ENCODE data around the gene UTP11.
"Not testable (repeated sequence)": the region's sequence is repeated elsewhere in the genome, so short reads cannot be mapped to it uniquely, and the experiment has no call there.

The UTP11 gene, protein sequence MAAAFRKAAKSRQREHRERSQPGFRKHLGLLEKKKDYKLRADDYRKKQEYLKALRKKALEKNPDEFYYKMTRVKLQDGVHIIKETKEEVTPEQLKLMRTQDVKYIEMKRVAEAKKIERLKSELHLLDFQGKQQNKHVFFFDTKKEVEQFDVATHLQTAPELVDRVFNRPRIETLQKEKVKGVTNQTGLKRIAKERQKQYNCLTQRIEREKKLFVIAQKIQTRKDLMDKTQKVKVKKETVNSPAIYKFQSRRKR

DNA sequence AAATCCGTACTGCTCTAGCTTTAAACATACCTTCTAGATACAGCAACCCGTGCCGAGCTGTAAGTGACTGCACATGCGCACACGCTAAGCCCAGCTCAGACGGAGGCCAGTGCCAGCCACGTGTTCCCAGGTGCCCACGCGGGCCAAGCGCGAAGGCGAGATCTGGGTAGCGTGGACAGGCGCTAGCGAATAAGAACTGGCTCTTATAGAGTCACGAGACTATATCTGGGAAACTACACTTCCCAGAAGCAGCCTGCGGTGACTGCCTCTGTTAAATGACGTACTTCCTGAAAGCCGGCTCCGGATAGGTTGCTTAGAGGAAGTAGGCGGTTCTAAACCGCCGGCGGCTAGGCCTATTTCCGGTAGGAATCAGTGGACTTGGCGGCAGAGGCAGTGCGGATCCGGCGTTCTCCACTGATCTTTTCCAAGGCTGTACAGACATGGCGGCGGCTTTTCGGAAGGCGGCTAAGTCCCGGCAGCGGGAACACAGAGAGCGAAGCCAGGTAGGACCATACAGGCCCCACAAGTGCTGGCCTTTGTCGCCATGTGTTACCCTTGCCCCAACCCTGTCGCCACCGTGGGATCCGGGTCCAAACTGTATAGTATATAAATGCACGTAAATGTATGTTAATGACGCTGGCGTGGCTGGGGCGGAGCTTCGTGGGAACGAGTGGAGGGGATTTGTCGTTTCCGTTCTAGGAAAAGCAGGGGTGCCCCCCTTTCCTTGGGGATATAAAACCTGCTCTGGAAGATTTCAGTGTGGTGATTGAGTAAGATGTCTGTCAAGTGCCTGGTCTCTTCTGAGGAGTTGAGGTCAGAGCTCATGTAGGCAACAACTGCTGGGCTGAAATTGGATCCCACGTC, at the start of gene UTP11:
Gene UTP11 (plus strand): TSS at position 372 of the 864 bp plus-strand sequence. CDS start 69 bp downstream, at position 441.
- peak; percentile 53 to 99 (median 93) for DNase-seq

DNA sequence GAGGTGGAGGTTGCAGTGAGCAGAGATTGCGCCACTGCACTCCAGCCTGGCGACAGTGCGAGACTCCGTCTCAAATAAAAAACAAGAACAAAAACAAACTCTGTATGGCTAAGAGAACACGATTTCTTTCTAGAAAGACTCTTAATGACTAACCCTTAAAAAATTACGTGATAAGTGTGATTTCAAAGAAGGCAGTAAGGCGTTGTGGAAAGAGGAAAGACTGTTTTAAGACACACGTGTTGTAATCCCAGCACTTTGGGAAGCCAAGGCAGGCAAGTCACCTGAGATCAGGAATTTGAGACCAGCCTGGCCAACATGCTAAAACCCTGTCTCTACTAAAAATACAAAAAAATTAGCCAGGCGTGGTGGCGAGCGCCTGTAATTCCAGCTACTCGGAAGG, 48.4 kb upstream of the UTP11 start:
- not testable (repeated sequence) for DNase-seq

DNA sequence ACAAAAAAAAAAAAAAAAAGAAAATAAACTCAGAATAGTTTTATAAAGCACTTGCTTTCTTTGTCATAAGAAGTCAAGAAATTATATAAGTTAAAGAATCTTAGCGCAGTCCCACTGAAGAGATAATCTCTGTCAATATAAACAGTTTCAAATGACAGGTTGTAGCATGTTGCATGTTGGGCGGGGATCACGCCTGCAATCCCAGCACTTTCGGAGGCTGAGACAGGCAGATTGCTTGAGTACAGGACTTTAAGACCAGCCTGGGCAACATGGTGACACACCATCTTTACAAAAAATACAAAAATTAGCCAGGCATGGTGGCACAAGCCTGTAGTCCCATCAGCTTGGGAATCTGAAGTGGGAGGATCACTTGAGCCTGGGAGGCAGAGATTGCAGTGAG, 47.2 kb upstream of the UTP11 start:
- DNase-seq, result no peak

DNA sequence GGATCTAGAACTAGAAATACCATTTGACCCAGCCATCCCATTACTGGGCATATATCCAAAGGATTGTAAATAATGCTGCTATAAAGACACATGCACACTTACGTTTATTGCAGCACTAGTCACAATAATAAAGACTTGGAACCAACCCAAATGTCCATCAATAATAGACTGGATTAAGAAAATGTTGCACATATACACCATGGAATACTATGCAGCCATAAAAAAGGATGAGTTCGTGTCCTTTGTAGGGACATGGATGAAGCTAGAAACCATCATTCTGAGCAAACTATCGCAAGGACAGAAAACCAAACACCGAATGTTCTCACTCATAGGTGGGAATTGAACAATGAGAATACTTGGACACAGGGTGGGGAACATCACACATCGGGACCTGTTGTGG, 38.9 kb upstream of the UTP11 start:
- not testable (repeated sequence) for DNase-seq

DNA sequence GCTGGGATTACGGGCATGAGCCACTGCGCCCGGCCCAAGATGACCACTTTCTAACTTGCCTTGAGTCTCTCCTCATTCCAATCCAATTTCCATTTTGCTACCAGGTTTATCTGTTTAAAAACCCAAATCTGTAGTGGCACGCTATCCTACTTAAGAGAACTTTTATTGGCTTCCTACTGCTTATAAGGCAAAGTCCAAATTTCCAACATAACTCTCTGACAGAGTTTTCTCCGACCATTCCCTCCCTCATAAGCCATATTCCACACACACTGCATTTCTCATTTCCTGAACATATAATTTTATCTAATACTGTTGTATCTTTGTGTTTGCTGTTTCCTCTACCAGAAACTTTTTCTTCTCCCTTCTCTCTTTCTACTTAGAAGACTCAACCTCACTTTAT, 38.0 kb upstream of the UTP11 start:
- no peak for DNase-seq

DNA sequence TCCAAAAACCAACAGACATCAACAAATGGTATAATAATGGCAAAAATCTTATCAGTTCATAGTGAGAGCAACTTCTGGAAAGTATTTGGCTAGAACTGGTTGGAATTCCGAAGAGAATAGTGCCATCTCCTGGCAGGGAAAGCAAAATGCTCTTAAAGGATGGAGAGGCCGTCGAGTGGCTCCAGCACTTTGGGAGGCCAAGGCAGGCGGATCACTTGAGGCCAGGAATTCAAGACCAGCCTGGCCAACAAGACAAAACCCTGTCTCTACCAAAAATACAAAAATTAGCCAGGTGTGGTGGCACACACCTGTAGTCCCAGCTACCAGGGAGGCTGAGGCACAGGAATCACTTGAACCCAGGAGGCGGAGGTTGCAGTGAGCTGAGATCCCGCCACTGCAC, 37.5 kb upstream of the UTP11 start:
- DNase-seq, result not testable (repeated sequence)

DNA sequence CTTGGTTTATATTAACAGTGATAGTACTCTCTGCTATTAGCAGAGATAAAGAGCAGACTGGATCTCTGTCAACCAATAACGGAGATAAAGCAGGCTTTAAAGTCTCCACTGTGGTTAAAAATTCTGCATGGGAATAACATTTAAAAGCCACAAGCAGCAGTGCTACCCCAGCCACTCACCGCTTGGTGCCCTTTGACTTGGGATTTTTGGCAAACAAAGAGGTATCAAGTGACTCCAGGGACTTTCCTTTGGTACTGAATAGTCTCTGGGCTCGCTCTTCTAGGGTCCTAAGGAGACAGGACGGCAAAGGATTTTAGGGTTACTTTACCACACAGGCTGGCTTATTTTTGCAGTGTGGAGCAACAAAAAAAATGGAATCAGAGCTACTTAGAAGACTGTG, 34.0 kb upstream of the UTP11 start:
- DNase-seq, result no peak

DNA sequence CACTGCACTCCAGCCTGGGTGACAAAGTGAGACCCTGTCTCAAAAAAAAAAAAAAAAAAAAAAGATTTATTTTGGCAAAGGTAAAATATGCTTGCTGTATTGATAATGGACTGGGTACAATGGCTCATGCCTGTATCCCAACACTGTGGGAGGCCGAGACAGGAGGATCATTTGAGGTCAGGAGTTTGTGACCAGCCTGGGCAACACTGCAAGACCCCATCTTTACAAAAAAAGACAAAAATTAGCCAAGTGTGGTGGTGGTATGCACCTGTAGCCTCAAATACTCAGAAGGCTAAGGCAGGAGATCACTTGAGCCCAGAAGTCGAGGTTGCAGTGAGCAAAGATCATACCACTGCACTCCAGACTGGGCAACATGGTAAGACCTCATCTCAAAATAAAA, 29.0 kb upstream of the UTP11 start:
- no peak for DNase-seq

DNA sequence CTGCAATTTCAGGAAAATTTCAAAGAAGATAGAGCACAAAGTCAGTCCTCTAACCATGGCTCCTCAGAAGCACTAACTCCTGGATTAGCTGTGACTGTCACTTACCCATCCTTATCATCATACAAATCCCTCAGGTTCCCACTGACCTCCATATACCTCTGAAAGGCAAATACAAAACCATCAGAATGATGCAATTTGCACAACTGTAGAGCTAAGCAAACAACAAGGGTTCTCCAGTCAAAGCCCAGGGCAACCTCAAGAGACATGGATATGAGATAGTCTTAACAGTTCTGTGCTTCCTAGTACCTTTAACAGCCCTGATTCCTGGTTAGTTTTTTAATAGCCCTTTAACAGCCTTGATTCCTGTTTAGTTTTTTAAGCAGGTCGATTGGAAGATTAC, 24.9 kb upstream of the UTP11 start:
- DNase-seq, result no peak

DNA sequence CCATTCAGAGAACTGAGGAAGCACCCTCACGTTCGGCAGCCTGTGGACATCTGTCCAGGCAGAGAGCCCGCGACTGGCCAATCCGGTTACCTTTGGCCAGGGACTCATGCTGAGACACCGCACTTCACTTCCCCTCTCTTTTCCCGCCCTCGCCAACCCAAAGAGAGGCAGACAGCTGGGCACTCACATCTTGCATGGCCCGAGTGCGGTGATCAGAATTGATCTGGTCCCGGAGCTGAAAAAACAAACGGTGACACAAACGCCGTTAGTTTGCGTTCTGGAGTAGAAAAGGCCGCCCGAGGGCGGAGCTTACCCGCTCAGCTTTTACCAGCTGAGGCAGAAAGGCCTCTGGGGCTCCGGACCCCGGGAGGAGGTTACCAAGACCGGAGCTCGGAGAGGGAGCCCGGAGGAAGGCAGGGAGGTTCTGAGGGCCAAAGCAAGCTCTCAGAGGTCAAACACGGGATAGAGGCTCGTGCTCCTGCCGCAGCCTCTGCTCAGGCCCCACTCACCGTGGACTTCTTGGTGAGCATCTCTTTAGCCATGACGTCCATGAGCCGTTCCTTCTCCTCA, 23.1 kb upstream of the UTP11 start:
- DNase-seq, result peak in 2 of 56 donors; percentile 46 to 59

DNA sequence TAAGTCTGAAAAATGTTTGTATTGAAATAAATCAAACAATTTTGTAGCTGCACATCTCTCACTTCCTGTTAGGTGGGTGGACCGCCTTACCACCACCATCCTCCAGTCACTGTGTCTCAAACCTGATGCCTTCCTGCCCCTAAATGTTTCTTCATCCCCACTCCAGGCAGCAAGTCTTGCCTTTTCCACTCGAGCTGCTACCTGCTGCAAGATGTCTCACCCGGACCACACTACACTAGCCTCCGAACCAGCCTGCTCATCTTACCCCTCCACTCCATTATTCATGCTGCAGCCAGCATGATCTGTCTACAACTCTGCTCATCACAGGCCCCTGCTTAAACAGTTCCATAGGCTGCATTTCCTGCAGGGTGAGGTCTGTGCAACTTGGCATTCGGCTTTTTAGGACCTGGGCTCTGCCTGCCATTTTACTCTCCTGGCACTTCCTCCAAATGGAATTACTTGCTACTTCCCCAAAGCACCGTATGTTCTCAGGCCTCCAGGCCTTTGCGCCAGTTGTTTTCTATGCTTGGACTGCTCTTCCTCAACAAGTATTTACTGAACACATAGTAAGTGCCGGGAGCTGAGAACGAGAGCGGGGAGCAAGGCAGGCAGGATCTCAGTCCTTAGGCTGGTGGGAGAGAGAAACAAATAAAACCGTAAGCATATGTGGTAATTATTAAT, 17.5 kb upstream of the UTP11 start:
- DNase-seq, result no peak

DNA sequence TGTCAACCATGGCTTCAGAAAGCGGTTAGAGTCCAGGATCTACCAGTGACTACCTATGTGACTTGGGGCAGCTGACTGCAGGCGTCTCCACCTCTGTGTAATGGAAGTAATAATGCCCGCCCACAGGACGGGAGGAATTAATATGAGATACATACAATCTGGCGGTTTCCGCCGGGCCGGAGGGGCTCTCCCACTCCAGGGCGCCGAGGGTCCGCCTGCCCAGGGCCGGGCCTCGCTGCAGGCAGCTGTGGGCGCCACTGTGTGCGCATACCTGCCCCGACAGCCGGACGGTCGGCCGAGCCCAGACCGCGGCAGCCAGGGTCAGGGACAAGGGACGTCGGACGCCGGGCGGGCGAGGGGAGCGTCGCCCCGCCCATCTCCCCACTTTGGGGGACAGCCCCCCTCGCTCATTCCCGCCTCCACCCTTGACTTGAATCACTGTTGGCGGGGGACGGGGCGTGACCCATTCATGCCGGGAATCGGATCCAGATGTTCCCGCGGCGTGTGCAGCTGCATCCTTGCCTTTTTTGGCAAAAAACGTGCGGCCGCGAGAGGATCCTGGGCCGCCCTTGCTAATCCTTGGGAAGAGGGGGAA, 16.7 kb upstream of the UTP11 start:
- peak in 4 of 56 donors; percentile 30 to 69 (median 49) for DNase-seq

DNA sequence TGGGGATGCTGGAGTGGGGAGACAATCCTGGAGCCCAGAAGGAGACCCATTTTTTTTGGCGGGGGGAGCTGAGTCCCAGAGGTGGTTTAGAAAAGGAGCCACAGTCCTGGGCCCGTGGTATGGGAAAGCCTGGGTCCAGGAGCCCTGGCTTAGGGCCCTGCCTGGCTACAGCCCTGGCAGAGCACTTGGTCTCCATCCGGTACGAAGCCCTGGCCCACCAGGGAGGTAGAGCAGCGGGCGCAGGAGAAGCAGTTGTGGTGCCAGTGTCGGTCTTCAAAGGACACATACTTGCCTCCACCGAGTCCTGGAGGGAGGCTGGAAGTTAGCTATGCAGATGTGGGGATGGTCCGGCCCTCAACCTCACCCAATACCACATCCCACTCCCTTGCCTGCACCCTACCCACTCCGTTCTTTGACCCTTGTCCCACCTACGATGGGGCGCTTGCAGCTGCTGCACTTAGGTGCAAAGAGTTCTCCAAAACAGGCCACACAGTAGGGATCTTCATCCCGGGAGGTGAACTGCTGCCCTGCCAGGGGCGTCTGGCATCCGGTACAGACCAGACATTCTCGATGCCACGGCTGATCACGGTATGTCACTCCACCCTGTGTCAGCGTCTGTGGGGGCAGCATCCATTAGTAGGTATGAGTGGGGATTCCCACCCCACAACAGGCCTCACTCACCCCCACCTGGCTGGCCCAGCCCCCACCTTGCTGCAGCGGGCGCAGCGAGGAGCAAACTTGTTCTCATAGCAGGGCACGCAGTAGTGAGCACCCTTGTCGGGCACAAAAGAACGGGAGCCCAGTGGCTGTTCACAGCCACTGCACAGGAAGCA, 15.1 kb upstream of the UTP11 start:
- no peak for DNase-seq

DNA sequence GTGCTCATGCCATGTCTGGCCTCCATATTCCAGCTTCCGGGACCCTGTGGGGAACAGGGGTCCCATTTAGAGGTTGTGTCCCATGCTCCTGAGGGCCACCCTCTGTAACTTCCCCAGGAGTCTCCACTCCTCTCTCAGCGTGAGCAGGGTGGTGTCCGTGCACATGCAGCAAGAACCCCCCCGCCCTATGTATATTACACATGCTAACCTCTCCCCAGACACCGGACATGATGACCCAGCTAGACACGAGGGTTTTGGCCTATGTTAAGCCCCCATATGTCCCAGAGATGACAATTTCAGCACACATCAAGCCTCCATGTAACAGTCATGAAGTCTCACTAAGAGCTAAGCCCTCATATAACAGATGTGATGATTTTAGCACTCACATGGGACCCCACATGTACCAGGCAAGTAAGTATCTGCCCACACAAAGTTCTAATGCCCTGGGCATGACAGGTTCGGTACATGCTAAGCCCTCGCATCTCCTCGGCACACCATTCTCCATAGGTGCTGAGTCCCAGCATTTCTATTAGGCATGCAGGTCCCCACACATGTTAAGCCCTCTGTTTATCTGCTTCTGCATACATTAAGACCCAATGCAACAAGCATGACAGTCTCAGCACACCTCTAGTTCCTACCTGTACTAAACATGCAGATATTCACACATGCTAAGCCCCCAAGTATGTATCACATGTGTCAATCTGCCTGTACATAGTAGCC, 14.3 kb upstream of the UTP11 start:
- no peak for DNase-seq

DNA sequence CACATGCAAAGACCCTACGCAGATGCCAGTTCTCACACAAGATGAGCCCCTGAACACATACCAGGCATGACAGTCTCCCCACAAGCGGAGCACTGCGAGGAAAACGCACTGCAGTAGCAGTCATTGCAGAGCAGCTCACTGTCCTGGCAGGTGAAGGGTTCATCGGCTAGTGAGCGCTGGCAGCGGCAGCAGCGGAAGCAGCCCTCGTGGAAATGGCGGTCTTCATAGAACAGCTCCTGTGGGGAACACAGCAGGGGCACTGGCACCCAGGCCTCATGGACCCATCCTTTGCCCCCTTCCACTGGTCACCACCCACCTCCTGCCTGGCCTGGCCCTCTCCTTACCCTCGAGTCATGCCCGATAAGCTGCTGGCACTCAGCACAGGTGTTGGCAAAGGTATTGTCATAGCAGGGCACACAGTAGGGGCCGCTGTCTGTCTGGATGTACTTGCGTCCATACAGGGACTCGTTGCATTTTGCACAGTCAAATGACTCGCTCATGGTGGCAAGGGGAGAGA, 13.6 kb upstream of the UTP11 start:
- DNase-seq, result no peak

DNA sequence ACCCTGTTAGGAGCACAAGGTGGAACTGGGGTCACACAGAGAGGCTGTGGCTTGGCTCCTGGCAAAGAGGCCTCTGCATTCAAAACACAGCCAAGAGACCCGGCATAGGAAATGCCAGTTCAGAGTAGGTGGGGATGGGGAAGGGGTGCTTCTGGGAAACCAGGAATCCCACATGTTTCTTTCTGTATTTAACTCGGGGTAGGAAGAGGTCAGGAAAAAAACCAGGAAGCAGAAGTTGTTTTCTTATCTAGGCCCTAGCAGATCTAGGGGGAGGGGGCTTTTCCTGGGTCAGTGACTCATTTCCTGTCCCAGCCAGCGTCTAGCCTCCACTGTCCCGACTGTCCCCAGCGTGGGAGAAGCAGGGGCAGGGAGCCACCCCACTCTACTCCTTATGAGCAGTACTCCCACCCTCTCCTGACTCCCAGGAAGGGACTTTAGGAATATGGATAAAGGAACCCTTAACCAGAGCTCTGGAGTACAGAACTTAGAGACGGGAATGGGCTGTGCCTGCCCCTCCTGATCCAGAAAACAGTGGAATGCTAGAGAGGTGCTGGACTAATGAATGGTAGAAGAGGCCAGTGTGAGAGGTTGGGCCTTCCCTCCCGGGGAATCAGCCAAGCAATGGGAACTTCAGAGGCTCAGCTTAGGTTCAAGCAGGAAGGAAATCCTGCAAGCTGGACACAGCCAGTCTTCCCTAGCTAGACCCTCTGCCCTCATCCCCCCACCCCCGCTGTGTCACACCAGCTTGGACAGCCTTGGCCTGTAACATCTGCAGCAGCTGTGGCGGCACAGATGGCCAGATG, 12.9 kb upstream of the UTP11 start:
- peak in 1 of 56 donors; percentile 20 for DNase-seq

DNA sequence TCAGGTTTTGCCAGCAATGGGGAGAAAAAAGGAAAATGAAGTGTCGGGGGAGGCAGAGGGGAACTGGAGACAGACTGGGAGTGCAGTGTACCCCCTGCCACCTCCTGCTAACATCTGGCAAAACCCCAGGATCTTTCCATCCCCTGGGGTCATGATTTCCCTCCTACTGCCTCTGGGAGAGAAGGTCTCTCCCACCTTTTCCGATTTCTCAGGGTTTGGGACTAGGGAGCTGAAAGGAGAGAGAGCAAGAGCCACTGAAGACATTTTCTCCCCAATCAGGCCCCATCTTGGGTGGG, 12.4 kb upstream of the UTP11 start:
- DNase-seq, result no peak

DNA sequence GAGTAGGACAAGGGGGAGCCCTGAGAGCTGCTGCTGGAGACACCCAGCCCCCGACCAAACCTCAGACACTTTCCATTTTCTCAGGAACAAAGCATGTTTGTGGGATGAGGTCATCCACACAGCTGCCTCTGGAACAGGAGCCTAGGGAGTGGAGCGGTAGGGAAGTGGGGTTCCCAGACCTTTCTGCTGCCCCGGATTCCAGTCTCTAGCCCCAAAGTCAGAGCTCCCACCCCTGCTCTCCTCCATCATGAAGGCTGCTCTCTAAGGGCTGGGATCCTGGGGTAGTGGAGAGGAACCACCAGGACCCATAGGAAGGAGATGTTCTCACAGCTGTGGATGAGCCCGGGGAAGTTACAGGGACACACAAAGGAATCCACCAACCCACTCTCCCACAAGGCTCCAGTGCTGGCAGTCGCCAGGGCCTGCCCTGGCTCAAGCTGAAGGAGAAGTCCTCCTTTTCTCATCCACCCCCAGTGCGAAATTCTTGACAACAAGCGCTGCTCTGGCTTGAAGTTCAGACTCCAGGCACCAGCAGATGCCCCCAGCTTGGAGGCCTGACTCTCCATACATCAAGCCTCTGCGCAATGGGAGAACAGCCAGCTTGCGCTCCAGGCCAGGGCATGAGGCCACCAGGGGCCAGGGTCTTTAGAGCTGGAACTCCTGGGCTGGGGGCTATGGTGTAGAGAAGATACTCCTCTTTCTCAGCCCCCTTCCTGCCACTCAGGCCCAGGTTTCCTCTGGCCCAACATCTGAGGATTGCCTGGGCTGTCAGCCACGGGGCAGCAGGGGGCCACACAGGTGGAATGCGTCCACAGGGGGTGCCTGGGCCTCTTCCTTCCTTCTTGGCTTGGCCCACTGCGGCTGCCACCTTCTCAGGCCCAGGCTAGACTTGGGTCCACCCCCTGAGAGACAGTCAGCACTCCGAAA, 11.7 kb upstream of the UTP11 start:
- no peak for DNase-seq
